GM19023 (cell line): ENCODE measurements around the gene SUFU.
A peak's percentile ranks its signal among the peaks of the same experiment; 100 is the strongest.
"Not testable (repeated sequence)": the region's sequence is repeated elsewhere in the genome, so short reads cannot be mapped to it uniquely, and the experiment has no call there.

ENCODE experiments used
- ATAC-seq: cut with Tn5 transposase; IDR thresholded peaks from one replicate; pipeline ENCODE4 v1.9.1; 2021; ENCODE audit warnings: mild to moderate bottlenecking, moderate library complexity; ENCODE audit not compliant: unreplicated experiment

The SUFU gene

DNA sequence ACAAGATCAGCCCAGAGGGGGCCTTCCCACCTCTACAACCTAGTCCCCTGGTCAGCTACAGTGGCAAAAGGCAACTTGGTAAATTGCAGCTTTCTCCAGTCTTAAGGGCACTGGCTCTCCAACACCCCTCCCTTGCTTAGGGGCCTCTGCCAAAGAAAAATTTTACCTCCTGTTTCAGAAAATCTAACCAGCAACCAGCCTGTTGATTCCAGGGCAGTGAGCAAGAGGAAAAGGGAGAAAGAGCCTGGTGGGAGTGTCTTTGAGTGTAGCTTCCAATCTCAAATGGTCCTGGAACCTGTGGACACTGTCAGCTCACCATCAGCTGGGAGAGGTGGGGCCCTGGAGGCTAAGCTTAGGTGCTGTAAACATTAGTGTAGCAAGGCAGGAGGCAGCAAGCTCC is 24.1 kb upstream of the SUFU start:
- ATAC-seq, result no peak

DNA sequence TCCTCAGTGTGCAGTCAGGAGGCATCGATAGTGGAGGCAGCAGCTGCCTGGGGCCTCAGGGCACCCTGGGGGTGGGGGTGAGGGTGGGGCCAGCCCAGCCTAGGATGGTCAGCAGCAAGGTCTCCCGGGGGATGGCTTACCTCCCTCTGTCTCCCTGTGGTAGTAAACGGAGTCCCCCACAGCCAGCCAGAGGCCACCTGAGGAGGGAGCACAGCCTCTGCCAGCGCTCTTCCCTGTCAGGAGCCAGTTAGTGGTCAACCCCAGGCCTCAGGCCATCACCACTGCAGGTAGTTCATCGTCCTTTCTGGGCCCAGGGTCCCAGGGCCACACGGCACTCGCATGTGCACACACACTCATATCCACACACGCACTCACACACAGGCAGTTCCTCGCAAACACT is 23.4 kb upstream of the SUFU start:
- no peak for ATAC-seq

DNA sequence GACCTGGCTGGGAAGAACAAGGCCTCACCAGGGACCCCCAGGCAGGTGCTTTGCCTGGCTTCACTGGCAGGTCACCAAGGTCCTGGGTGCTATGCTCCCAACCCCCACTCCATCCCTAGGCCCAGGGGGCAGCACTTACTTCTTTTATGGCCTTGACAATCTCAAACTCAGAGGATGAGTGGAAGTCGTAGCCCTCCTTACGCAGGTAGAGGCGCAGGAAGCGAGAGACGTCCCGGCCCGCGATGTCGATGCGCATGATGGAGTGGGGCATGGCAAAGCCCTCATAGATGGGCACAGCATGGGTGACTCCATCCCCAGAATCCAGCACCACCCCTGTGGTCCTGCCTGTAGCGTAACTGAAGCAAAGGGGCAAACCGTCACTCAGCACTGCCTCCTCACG is 19.8 kb upstream of the SUFU start:
- ATAC-seq, result no peak

DNA sequence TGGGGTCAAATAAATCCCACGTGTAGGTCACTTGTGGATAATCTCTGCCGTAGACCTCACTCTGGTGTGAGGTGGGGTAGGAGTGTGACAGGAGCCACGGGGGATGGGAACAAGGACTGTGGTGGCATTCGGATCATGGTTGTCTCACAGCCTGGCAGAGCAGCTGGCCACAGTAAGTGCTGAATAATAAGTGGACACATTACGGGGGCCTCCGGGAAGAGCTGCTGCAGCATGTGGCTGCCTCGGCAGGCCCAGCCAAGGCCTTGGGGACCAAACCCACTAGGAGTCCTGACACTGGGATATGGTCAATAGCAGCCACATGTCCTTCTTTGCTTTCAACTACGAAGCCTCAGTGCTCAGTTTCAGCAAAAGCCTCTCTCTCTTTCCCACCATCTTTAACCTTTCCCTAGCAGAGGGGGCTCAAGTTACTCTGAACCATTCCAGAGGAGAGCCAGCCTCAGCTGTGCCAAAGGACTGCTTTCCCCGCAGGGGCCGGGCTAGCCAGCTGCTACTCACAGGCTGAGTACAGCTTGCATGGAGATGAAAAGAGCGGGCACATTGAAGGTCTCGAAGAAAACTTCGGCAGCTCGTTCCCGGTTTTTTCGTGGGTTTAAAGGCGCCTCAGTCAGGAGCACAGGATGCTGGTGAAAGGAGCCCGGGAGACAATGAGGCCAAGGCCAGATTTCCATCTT is 18.5 kb upstream of the SUFU start:
- ATAC-seq, result no peak

DNA sequence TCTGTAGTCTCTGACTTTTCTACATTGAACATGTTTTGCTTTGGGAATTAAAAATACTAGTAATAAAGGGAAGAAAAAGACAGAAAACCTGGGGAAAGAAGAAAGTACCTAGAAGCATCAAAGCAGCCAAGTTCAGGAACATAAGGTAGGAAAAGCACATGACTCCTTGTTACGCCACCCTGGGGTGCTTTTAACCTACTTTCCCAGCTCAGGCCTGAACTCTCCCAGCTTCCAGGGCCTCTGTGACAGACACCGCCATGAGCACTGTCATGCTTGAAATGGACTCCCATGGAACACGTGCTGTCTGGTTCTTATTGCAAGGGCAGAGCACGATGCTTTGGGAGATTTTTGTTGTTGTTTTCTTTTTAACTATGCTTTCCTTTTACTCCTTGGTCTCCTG is 12.6 kb upstream of the SUFU start:
- no peak for ATAC-seq

DNA sequence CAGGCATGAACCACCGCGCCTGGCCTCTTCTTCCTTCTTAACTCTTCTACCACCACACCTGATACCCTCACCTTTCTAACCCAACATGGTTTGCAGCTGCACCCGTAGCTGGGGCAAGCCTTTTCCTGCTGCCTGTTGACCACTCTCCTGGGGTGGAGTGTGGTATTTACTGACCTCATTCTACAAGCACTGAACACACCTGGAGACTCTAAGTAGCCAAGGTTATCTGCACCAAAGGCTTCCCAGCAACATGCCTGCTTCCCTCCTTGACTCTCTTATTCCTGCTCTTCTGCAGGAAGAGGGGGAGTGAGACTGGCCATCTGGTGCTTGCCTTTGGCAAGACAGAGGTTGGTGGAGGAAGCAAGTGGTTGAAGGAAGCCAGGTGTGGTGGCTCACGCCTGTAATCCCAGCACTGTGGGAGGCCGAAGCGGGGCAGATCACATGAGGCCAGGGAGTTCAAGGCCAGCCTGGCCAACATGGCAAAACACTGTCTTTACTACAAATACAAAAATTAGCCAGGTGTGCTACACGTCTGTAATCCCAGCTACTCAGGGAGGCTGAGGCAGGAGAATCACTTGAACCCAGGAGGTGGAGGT is 11.3 kb upstream of the SUFU start:
- ATAC-seq, result no peak

DNA sequence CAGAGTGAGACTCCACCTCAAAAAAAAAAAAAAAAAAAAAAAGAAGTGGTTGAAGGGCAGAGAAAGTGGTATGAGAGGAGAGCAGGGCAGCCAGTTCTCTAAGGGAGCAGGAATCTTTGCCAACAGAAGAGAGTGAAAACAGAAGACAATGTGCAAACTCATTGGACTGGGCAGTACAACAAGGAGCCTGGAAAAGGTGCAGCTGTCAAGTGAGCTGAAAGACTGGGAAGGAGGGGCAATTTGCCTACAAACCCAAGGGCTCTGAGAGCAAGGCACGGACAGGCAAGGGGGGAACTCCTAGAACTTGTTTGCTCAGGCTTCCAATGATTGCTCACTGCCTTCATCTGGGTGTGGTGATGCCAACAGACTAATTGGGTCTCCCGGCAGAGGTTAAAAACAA is 10.8 kb upstream of the SUFU start:
- ATAC-seq, result no peak

DNA sequence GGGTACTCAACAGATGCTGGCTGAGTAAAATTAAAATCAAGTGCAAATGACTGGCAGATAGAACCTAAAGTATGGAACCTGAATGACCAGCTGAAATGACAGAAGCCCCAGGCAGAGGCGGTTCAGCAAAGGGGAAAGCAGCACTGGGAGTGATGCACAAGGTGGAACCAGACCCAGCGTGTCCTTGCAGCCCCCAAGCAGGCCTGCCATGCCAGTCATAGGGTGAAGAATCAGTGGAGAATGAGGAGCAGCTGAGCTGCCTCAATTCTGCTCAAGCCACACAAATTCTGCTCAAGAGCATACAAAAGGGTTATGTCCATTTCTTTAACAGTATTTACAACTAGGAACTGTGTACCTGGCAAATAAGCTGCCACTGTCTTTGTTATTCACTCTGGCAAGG is 10.0 kb upstream of the SUFU start:
- no peak for ATAC-seq

DNA sequence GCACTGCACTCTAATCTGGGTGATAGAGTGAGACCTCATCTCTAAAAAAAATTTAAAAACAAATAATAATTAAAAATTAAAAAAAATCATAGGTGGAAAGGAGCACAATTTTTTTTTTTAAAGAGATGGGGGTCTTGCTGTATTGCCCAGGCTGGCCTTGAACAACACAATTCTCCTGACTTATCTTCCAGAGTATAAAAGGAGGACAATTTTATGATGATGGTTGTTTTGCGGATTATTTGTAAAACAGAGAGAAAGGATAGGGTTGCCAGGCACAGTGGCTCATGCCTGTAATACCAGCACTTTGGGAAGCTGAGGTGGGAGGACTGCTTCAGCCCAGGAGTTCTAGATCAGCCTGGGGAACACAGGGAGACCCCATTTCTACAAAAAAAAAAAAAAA is 6.2 kb upstream of the SUFU start:
- ATAC-seq, result no peak

DNA sequence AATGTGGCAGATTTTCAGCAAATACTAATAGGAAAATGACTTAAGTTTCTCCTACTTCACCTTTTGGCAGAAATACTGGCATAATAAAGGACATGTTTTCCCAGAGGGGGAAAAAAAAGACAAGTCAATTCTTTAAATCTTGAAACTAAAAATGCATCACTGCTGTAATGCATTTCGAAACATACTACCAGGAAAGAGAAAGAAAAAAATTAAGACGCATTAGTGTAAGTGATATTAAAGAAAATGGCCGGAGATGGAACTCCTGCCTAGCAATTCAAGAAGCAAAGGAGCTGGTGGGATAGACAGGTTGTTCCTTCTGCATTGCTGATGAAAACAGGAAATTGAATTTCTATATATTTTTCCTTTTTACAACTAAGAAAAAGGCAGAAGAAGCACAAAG is 4.4 kb upstream of the SUFU start:
- no peak for ATAC-seq

DNA sequence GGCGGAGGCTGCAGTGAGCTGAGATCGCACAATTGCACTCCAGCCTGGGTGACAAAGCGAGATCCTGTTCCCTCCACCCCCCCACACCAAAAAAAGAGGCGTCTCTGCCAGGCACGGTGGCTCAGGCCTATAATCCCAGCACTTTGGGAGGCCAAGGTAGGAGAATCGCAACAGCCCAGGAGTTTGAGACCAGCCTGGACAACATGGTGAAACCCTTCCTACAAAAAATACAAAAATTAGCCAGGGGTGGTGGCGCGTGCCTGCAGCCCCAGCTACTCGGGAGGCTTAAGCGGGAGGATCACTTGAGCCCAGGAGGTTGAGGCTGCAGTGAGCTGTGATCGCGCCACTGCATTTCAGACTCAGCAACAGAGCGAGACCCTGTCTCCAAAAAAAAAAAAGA is 3.1 kb upstream of the SUFU start:
- ATAC-seq, result not testable (repeated sequence)

DNA sequence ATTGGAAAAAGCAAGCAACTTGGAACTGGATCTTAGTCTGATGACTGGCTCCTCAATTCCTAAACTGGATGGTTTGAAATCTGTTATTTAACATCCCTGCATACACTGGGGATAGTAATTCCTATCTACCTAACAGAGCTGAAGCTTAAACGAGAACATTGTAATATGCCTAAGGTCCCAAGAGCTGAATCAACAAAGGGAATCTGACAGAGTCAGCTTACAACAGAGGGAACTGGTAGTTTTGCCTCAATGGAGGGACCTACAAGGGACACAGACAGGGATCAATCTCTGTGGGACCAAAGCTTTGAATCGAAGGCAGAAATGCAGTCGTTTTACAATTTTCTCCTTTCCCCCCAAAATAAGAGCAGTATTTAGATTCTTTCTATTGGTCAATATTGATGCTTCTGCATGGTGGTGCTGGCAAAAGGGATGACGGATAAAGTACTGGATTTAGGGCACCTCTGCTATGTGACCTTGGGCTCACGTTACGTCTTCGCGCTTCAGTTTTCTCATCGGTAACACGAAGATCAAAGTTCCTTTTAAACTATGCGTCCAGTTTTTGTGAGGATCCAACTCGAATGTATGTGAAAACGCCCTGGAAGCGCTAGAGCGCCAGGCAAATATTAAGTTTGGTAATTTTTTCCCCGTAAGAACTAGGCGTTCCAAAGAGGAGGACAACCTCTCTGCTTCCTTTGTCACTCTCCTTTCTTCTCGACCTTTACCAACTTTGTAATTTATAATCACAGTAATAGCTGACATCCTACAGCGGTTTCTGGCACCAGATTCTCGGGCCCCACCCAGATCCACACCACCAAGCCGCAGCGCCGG is 2.4 kb upstream of the SUFU start:
- ATAC-seq, result no peak

DNA sequence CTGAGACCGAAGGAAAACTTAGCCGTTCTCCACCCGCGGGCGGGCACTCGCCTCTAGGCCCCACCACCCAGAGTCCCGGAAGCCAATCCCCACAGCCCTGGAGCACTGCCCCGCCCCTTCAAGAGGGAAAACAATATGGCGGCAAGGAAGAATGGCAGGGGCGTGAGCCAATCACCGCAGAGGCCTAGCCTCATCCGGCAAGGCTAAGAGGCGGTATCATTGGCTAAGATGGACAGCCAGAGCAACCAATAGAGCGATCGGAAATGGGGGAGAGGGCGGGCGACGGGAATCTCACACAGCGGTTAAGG is 1.8 kb upstream of the SUFU start:
- peak; percentile 74 for ATAC-seq

DNA sequence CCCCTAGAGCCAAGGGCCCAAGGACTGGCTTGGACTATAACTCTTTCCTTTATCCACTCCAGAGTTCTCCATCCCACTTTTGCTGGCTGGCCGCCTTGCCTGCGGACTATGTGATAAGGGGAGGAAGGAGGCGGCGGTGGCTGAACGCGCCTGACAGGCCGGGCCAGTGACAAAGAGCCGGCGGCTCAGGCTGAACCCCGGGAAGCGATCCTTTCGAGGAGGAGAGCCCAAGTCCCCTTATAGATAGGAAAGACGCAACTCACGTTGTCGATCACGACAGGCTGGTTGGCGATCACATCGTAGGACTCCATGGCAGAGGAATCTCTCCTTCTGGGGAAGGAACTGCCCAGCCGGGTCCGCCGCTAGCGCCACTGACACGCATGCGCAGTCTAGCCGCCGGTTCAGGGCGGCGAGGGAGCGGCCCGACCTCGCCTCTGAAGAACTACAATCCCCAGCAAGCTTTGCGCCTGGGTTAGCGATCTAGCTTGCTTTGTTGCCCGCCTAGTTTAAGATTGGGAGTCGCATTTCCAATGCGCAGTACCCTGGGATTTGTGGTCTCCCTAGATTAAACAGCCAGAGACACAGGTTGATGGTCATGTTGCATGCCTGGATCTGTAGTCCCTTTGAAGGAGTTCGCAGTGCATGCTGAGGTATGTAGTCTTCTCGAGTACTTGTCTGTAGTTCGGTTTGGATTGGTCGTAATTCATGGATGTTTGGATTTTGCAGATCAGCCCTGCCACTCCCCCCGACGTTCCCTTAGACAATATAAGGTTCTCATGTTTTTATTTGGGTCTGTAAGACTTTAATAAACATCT is 1.2 kb upstream of the SUFU start, which contains the start of gene ACTR1A:
TSS of gene ACTR1A (minus strand) at position 376 of the 815 bp plus-strand sequence. CDS start at position 311, 65 bp downstream.
- peak; percentile 44 for ATAC-seq

DNA sequence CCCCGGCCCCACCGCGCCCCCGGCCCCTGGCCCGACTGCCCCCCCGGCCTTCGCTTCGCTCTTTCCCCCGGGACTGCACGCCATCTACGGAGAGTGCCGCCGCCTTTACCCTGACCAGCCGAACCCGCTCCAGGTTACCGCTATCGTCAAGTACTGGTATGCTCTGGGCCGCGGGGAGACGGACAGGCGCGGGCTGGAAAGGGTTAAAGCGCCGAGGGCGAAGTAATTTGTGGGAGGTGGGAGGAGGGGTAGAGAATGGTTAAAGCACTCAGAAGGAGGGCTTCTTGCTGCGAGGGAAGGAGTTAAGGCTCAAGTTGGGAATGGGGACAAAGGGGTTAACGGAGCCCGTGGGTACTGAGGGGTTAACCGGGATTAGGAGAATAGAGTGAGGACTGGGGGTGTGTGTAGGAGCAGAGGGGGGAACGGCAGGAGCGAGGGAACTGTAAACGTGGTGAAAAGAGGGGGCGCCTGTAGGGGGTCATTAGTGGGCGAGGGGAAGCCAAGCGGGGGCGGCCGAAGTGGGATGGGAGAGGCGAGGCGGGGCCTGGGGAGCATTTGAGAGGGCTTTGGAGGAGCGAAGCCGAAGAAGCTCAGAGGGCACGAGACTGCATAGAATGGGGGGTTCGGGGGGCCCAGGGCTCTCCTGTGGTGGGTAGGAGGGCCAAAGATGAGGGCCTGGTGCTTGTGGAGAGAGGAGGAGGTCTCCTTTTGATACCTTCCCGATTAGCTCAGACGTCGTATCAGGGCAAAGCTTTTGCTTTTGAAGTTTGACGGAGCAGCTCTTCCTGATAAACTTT is 605 bp downstream of the SUFU start:
- no peak for ATAC-seq

DNA sequence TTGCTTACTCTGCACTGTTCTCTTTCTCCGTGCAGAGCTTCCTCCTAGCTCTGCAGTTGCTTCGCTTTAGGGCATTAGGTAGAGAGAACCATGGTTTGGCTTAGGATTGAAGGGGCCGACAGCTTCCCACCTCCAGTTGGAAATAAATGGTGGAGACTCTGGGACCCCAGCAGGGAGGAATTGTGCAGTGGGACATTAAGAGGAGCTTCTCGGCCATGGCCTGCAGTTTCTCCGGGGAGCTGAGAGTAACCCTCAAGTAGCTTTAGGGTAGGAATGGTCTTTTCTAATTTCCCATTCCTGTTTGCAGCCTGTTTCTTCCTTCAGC is 1.2 kb downstream of the SUFU start:
- ATAC-seq, result no peak

DNA sequence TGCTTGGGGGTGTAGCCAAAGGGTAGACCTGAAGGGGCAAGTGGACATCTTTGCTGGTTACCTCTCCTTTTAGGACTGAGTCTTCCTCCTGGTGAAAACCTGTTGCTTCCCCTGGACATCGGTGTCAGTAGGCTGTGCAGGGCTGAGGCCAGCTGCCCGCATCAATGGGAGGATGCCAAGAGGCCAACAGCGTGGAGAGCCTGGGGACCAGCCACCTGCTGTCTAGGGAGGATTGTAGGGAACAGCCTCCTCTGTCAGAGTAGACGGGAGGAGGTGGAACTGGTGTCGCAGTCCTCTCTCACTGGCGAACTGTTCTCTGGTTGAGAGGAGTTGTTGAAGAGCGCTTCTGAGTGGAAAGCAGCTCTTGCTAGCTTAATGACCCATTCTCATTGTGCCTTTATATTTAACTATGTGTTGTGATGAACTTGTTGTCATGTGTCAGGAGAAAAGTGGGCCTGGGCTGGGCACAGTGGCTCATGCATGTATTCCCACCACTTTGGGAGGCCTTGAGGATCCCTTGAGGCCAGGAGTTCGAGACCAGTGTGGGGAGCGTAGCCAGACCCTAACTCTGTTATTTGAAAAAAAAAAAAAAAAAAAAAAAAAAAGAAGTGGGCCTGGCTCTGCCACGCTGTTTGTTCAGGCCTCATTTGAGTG is 1.8 kb downstream of the SUFU start:
- ATAC-seq, result no peak

DNA sequence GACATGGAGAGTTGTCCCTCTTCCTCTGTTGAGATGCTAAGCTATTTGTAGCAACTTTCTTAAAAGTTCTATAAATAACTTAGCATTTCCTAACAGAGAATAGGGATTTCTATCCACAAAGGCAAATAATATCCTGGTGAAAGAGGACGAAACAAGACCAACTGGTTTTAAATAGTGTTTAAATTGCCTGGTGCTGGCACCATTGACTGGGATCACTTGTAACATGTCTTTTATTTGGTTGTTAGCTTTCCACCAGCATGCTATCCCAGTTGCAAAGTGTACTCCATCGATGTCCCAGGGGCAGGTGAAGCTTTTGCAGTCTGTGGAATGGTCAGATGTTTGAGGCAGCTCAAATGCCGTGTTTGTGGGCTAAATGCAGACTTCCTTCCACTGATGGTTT is 3.7 kb downstream of the SUFU start:
- no peak for ATAC-seq

DNA sequence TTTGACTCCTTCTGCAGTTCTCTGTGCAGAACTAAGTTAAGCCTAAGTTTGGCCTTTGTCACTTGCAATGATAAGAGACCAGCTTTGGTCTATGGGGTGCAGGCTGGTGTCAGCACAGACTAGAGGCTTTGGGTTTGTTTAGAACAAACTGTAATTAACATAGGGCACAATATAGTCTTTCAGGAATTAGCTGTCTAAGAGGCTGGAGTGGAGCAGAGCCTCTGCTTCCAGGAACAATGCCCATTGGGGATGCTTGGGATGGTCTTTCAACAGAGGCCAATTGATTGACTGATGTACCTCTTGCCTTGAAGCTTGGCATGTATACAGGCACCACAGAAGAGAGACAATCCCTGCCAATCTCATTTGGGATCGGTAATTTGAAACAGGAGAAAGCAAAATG is 4.7 kb downstream of the SUFU start:
- no peak for ATAC-seq

DNA sequence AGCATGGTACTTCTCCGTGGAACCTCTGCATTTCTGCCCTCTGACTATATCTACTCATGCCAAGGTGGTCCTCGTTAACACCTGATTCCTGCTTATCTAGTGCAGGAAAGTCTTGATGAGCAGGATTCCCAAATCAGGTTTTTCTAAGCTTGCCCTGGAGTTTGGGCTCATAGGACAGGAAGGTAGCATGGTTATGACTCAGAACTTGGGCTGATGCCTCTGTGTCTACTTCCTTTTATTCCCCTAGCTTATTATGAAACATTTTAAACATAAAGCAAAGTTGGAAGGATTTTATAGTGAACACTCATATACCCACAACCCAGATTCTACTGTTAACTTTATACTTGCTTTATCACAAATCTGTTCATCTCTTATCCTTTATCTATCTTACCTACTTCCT is 5.6 kb downstream of the SUFU start:
- ATAC-seq, result no peak
